GM23338 (cell line): ENCODE data around the gene NGB. TPM values are rescaled to one million over a fixed set of nuclear protein-coding genes. Genes with fewer than 3 reads are reported as not detected.

Source experiments
- ATAC-seq: fragments of 200-7000 bp; cut with Tn5 transposase; 3 replicates; pipeline ENCODE4 v1.9.1; 2020
- DNase-seq: peaks from one replicate; pipeline ENCODE4 v3.0.0-alpha.2; 2015; ENCODE audit warnings: low spot score
- H2AFZ ChIP-seq: fragments of 200-600 bp; sonication (generic); 2 replicates; pipeline ENCODE4 v1.8.0; 2016; ENCODE audit warnings: antibody characterized with exemption, mild to moderate bottlenecking, moderate library complexity
- H3F3A ChIP-seq: fragments of 200-600 bp; sonication (generic); replicated peaks from 2 replicates; pipeline ENCODE4 v1.8.0; 2017; ENCODE audit warnings: antibody characterized with exemption, mixed run types, low read depth
- H3K27ac ChIP-seq: fragments of 200-600 bp; sonication (generic); 2 replicates; pipeline ENCODE4 v1.6.1; 2016; ENCODE audit warnings: low read depth
- H3K27me3 ChIP-seq: fragments of 200-600 bp; sonication (generic); 2 replicates; pipeline ENCODE4 v1.8.0; 2016; ENCODE audit warnings: mild to moderate bottlenecking, mixed run types, moderate library complexity; ENCODE audit not compliant: insufficient read depth
- H3K36me3 ChIP-seq: fragments of 200-600 bp; sonication (generic); 2 replicates; pipeline ENCODE4 v1.8.0; 2016; ENCODE audit warnings: mild to moderate bottlenecking; ENCODE audit not compliant: insufficient read depth
- H3K4me1 ChIP-seq: fragments of 200-600 bp; sonication (generic); 2 replicates; pipeline ENCODE4 v1.8.0; 2016; ENCODE audit warnings: mild to moderate bottlenecking, moderate library complexity; ENCODE audit not compliant: insufficient read depth
- H3K4me2 ChIP-seq: fragments of 200-600 bp; sonication (generic); 2 replicates; pipeline ENCODE4 v1.7.1; 2017; ENCODE audit warnings: mixed run types
- H3K4me3 ChIP-seq: fragments of 200-600 bp; sonication (generic); 2 replicates; pipeline ENCODE4 v1.6.1; 2016; ENCODE audit warnings: mixed run types
- H3K79me2 ChIP-seq: fragments of 200-600 bp; sonication (generic); replicated peaks from 2 replicates; pipeline ENCODE4 v1.8.0; 2017; ENCODE audit warnings: mild to moderate bottlenecking; ENCODE audit not compliant: insufficient read depth
- H3K9me2 ChIP-seq: fragments of 200-600 bp; sonication (generic); 2 replicates; pipeline ENCODE4 v1.8.0; 2017; ENCODE audit not compliant: insufficient read depth
- H4K20me1 ChIP-seq: fragments of 200-600 bp; sonication (generic); replicated peaks from 2 replicates; pipeline ENCODE4 v1.8.0; 2017; ENCODE audit warnings: mild to moderate bottlenecking; ENCODE audit not compliant: insufficient read depth
- H3K27ac Mint-ChIP-seq: 2 replicates; pipeline ENCODE4 v1.8.0; 2020; ENCODE audit warnings: inconsistent platforms, mild to moderate bottlenecking, moderate library complexity, mixed read lengths
- H3K27me3 Mint-ChIP-seq: 3 replicates; pipeline ENCODE4 v1.8.0; 2022; ENCODE audit warnings: low read depth, mild to moderate bottlenecking, moderate library complexity, mixed read lengths, inconsistent platforms; ENCODE audit not compliant: insufficient read depth, poor library complexity
- H3K36me3 Mint-ChIP-seq: 3 replicates; pipeline ENCODE4 v1.8.0; 2021; ENCODE audit warnings: low read depth, mild to moderate bottlenecking, inconsistent platforms, moderate library complexity, mixed read lengths
- H3K4me1 Mint-ChIP-seq: 3 replicates; pipeline ENCODE4 v1.8.0; 2020; ENCODE audit warnings: mild to moderate bottlenecking, inconsistent platforms, mixed read lengths
- H3K4me3 Mint-ChIP-seq: 3 replicates; pipeline ENCODE4 v1.8.0; 2021; ENCODE audit warnings: moderate library complexity, mild to moderate bottlenecking, inconsistent platforms, mixed read lengths
- H3K9me3 Mint-ChIP-seq: 3 replicates; pipeline ENCODE4 v1.8.0; 2020; ENCODE audit warnings: moderate library complexity, mild to moderate bottlenecking, inconsistent platforms, mixed read lengths
- CREB1 ChIP-seq: fragments of 250-450 bp; sonication (Bioruptor Pico); IDR thresholded peaks from 2 replicates; pipeline ENCODE4 v1.5.0; 2020; ENCODE audit warnings: low read depth, mild to moderate bottlenecking, moderate library complexity
- EZH2 ChIP-seq: fragments of 200-600 bp; sonication (generic); IDR thresholded peaks from one replicate; pipeline ENCODE4 v1.8.0; 2017; ENCODE audit warnings: antibody characterized with exemption, mild to moderate bottlenecking, low read depth; ENCODE audit not compliant: unreplicated experiment
- EZH2phosphoT487 ChIP-seq: fragments of 200-600 bp; sonication (generic); IDR thresholded peaks from one replicate; pipeline ENCODE4 v1.8.1; 2018; ENCODE audit warnings: antibody characterized with exemption; ENCODE audit not compliant: unreplicated experiment
- JUNB ChIP-seq: IDR thresholded peaks from one replicate; pipeline ENCODE4 v1.6.1; 2016; ENCODE audit warnings: antibody characterized with exemption; ENCODE audit not compliant: unreplicated experiment
- NANOG ChIP-seq: IDR thresholded peaks from 2 replicates; pipeline ENCODE4 v1.6.1; 2016; ENCODE audit warnings: antibody characterized with exemption, borderline replicate concordance
- POLR2AphosphoS5 ChIP-seq: IDR thresholded peaks from 2 replicates; pipeline ENCODE4 v1.6.1; 2016; ENCODE audit warnings: antibody characterized with exemption, low read depth
- STAT1 ChIP-seq: IDR thresholded peaks from one replicate; pipeline ENCODE4 v1.6.1; 2016; ENCODE audit warnings: antibody characterized with exemption; ENCODE audit not compliant: unreplicated experiment
- ZNF114 ChIP-seq: fragments of 250-450 bp; sonication (Bioruptor Pico); IDR thresholded peaks from 2 replicates; pipeline ENCODE4 v1.5.0; 2020; ENCODE audit warnings: mild to moderate bottlenecking, moderate library complexity
- ZNF331 ChIP-seq: fragments of 250-450 bp; sonication (Bioruptor Pico); IDR thresholded peaks from 2 replicates; pipeline ENCODE4 v1.5.0; 2020; ENCODE audit warnings: low read depth, mild to moderate bottlenecking, moderate library complexity
- polyA plus RNA-seq: library from polyadenylated mRNA; unstranded; fragments of >200 nt; fragmentation: Nextera tagmentation; extraction: Ambion mirVana; gene quantifications from 2 replicates; pipeline ENCODE4 v1.2.1, GENCODE V29; 2016
- total RNA-seq: library from RNA; depleted of rRNA; stranded (reverse); fragments of >200 nt; shearing (Covaris generic); gene quantifications from 2 replicates; pipeline ENCODE4 v1.2.3, GENCODE V29; 2014
- TF ChIP-seq, protein P1 (sequence below), 2 experiments: fragments of 200-600 bp in 1 of 2; sonication (generic) in 1 of 2; conservative IDR thresholded peaks; 2 replicates each; pipeline versions ENCODE4 v1.5.1 to v1.6.1; 2016 to 2017; ENCODE audit warnings: antibody characterized with exemption in 2 of 2, low read depth in 2 of 2, mild to moderate bottlenecking in 2 of 2, moderate library complexity in 1 of 2
- TF ChIP-seq, protein P2 (sequence below): IDR thresholded peaks from one replicate; pipeline ENCODE4 v1.6.1; 2018; ENCODE audit warnings: antibody characterized with exemption; ENCODE audit not compliant: unreplicated experiment
- TF ChIP-seq, protein P3 (sequence below): IDR thresholded peaks from 2 replicates; pipeline ENCODE4 v1.6.1; 2016; ENCODE audit warnings: antibody characterized with exemption

Gene NGB
- total and polyA plus RNA-seq, 2 experiments from 2014 or later = 0.21 to 1.0 TPM

DNA sequence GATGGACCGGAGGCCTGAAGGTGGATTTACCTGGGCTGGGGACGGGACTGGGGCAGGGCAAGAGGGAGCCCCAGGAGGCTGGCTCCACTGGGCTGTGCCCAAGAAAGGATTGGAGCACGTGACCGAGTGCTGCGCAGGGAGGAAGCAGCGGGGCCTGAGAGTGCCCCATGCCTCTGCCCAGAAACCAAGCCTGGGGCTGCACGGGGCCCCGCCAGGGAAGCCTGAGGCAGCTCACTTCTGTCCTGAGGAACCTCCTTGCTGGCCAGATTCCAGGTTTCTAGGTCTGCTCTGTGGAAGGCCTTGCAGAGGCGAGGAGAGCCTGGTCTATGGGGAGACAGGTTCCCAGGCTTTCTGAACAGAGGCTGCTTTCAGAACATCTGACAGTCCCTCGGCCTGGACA lies 10.4 kb downstream of the NGB start:
- Mint-ChIP-seq H3K27me3 (peaks cover 14% of the 10 kb centered on the region), H3K9me3 (no peaks in the 10 kb centered on the region), H3K4me1 (peaks cover 2% of the 10 kb centered on the region; the same call in 2 of the 3 replicates), H3K27ac (no peak overlapping the region), H3K36me3 (no peaks in the 10 kb centered on the region), H3K4me3 (no peak overlapping the region)
- DNase-seq (no peak), ATAC-seq (peak; percentile 66)
- no peak for TF ChIP-seq ZNF331 (CRISPR knock-in tag)
- H3K4me3 ChIP-seq = no peak overlapping the region
- no peaks in the 10 kb centered on the region for H3K79me2 ChIP-seq
- no peaks in the 10 kb centered on the region for H3F3A ChIP-seq
- no peaks in the 10 kb centered on the region for H3K36me3 ChIP-seq
- no peaks in the 10 kb centered on the region for H3K9me2 ChIP-seq
- no peaks in the 10 kb centered on the region for H3K27me3 ChIP-seq
- no peaks in the 10 kb centered on the region for H3K4me1 ChIP-seq
- H3K4me2 ChIP-seq = no peak overlapping the region
- H4K20me1 ChIP-seq = no peaks in the 10 kb centered on the region
- 0 out of 2 replicates have a peak overlapping the region, but pooled peaks have one; percentile 18 for H2AFZ ChIP-seq
- no peak overlapping the region for H3K27ac ChIP-seq

DNA sequence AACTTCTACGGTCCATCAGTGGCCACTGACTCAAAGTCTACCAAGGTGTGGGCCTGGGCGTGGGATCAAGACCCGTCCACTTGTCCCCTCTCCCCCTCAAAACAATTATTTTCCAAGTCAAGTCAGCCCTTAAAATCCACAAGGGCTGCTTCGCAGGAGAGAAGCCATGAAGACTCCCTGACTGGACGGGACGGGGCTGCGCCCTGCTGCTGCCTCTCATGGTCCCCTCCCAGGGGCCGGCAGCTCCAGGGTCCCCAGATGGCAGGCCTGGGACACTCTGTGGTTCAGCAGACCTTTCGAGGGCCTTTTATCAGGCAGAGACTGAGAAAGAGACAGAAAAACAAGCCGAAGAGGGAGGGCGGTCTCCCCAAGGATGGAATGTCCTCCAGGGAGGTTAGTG lies 10.8 kb downstream of the NGB start:
- H3K27me3 Mint-ChIP-seq = peaks cover 14% of the 10 kb centered on the region
- no peak overlapping the region for H3K4me3 Mint-ChIP-seq
- H3K27ac Mint-ChIP-seq = no peak overlapping the region

DNA sequence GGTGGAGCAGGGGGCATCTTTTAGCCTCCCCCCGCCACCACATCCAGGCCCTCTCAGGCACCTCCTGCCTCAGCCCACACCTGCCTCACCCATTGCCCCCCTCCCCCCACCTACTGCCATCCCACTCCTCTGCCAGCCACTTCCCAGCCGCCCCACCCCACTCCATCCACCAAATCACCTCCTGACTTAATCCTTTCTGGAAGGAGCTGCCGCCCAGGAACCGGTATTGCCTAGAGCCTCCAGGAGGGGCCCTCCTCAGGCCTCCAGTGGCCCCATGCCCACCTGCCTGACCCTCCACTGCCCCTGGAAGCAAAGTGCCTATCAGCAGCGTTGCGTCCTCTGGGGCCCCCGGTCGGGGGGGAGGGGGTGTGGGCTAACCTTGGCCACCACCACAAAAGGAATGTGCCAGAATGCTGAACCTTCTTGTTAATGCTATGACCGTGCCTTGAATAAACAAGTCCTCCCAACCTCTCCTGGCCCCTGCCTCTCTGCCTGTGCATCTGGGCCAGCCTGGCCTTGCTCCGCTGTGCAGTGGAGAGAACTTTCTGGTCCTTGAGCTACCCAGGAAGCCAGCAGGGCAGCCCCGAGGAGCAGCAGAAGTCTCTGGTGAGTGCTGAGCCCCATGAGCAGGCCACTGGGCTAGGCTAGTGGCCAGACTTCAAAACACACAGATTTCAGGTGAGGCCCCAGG lies 11.8 kb downstream of the NGB start:
- ATAC-seq = no peak; the same call in 2 of the 3 replicates
- TF ChIP-seq, protein P1, sequence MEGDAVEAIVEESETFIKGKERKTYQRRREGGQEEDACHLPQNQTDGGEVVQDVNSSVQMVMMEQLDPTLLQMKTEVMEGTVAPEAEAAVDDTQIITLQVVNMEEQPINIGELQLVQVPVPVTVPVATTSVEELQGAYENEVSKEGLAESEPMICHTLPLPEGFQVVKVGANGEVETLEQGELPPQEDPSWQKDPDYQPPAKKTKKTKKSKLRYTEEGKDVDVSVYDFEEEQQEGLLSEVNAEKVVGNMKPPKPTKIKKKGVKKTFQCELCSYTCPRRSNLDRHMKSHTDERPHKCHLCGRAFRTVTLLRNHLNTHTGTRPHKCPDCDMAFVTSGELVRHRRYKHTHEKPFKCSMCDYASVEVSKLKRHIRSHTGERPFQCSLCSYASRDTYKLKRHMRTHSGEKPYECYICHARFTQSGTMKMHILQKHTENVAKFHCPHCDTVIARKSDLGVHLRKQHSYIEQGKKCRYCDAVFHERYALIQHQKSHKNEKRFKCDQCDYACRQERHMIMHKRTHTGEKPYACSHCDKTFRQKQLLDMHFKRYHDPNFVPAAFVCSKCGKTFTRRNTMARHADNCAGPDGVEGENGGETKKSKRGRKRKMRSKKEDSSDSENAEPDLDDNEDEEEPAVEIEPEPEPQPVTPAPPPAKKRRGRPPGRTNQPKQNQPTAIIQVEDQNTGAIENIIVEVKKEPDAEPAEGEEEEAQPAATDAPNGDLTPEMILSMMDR (conservative IDR thresholded peaks at IDR 0.05; ENCODE audit: low read depth in 2 of 2) = no peak
- TF ChIP-seq EZH2phosphoT487 (no peak), JUNB (no peak), POLR2AphosphoS5 (no peak), ZNF331 (CRISPR knock-in tag) (no peak), NANOG (no peak), EZH2 (no peak), STAT1 (no peak), ZNF114 (CRISPR knock-in tag) (no peak), CREB1 (CRISPR knock-in tag) (no peak)
- TF ChIP-seq, protein P2, sequence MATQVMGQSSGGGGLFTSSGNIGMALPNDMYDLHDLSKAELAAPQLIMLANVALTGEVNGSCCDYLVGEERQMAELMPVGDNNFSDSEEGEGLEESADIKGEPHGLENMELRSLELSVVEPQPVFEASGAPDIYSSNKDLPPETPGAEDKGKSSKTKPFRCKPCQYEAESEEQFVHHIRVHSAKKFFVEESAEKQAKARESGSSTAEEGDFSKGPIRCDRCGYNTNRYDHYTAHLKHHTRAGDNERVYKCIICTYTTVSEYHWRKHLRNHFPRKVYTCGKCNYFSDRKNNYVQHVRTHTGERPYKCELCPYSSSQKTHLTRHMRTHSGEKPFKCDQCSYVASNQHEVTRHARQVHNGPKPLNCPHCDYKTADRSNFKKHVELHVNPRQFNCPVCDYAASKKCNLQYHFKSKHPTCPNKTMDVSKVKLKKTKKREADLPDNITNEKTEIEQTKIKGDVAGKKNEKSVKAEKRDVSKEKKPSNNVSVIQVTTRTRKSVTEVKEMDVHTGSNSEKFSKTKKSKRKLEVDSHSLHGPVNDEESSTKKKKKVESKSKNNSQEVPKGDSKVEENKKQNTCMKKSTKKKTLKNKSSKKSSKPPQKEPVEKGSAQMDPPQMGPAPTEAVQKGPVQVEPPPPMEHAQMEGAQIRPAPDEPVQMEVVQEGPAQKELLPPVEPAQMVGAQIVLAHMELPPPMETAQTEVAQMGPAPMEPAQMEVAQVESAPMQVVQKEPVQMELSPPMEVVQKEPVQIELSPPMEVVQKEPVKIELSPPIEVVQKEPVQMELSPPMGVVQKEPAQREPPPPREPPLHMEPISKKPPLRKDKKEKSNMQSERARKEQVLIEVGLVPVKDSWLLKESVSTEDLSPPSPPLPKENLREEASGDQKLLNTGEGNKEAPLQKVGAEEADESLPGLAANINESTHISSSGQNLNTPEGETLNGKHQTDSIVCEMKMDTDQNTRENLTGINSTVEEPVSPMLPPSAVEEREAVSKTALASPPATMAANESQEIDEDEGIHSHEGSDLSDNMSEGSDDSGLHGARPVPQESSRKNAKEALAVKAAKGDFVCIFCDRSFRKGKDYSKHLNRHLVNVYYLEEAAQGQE = no peak
- TF ChIP-seq, protein P3, sequence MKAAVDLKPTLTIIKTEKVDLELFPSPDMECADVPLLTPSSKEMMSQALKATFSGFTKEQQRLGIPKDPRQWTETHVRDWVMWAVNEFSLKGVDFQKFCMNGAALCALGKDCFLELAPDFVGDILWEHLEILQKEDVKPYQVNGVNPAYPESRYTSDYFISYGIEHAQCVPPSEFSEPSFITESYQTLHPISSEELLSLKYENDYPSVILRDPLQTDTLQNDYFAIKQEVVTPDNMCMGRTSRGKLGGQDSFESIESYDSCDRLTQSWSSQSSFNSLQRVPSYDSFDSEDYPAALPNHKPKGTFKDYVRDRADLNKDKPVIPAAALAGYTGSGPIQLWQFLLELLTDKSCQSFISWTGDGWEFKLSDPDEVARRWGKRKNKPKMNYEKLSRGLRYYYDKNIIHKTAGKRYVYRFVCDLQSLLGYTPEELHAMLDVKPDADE = no peak

More for the DNA sequence above, 10.8 kb downstream of the NGB start:
- Histone ChIP-seq H3K36me3 (no peaks in the 10 kb centered on the region), H3K27me3 (no peaks in the 10 kb centered on the region), H3K4me2 (no peak overlapping the region), H3K4me1 (no peaks in the 10 kb centered on the region), H4K20me1 (no peaks in the 10 kb centered on the region), H3K27ac (no peak overlapping the region), H3K79me2 (no peaks in the 10 kb centered on the region), H3K9me2 (no peaks in the 10 kb centered on the region), H2AFZ (0 out of 2 replicates have a peak overlapping the region, but pooled peaks have one; percentile 18), H3K4me3 (no peak overlapping the region), H3F3A (no peaks in the 10 kb centered on the region)
- no peak for ATAC-seq
- TF ChIP-seq JUNB = no peak
- no peak for TF ChIP-seq EZH2phosphoT487
- no peaks in the 10 kb centered on the region for H3K36me3 Mint-ChIP-seq
- H3K4me1 Mint-ChIP-seq = peaks cover 2% of the 10 kb centered on the region; the same call in 2 of the 3 replicates
- DNase-seq = no peak
- H3K9me3 Mint-ChIP-seq = no peaks in the 10 kb centered on the region

More for the DNA sequence above, 11.8 kb downstream of the NGB start:
- Histone ChIP-seq H3K36me3 (no peaks in the 10 kb centered on the region), H3F3A (no peaks in the 10 kb centered on the region), H3K4me2 (no peak overlapping the region), H3K4me3 (no peak overlapping the region), H3K27me3 (no peaks in the 10 kb centered on the region), H3K79me2 (no peaks in the 10 kb centered on the region), H3K4me1 (no peaks in the 10 kb centered on the region), H2AFZ (no peak overlapping the region), H4K20me1 (no peaks in the 10 kb centered on the region), H3K9me2 (no peaks in the 10 kb centered on the region), H3K27ac (no peak overlapping the region)
- peaks cover 2% of the 10 kb centered on the region; the same call in 2 of the 3 replicates for H3K4me1 Mint-ChIP-seq
- no peaks in the 10 kb centered on the region for H3K9me3 Mint-ChIP-seq
- H3K36me3 Mint-ChIP-seq = no peaks in the 10 kb centered on the region
- no peak for DNase-seq
- no peak overlapping the region; the same call in 2 of the 3 replicates for H3K4me3 Mint-ChIP-seq
- no peak overlapping the region for H3K27ac Mint-ChIP-seq
- H3K27me3 Mint-ChIP-seq = peaks cover 14% of the 10 kb centered on the region
